Vagina (tissue), 2 donors: ENCODE results near the gene ARL3.

Source experiments
- CTCF ChIP-seq, 3 experiments: fragments of 450-650 bp in 2 of 3; fragments of 200-600 bp in 1 of 3; sonication (generic) in 1 of 3; IDR thresholded peaks; one replicate each; pipeline ENCODE4 v1.5.1; 2017 to 2019; ENCODE audit warnings: antibody characterized with exemption in 3 of 3, mild to moderate bottlenecking in 2 of 3, moderate library complexity in 2 of 3
- POLR2AphosphoS5 ChIP-seq, 2 donors: sonication (generic); formaldehyde crosslinking; IDR thresholded peaks; one replicate each; pipeline ENCODE4 v1.9.0; 2017; ENCODE audit warnings: antibody characterized with exemption in 2 of 2, mild to moderate bottlenecking in 2 of 2, low read depth in 1 of 2; ENCODE audit not compliant: insufficient read depth in 1 of 2

- TF ChIP-seq CTCF (IDR thresholded peaks at IDR 0.05) (peak in 1 of 3 experiments; percentile 16), POLR2AphosphoS5 (IDR thresholded peaks at IDR 0.05; ENCODE audit: insufficient read depth in 1 of 2, low read depth in 1 of 2) (peak; percentile 70 to 96)
Observed at GRCh38 chr10:102645741-102646609, 68.2 kb downstream of the ARL3 start.
